HEK293T (cell line): Measurements from ENCODE around the gene APP.
"Not testable (repeated sequence)": the region's sequence is repeated elsewhere in the genome, so short reads cannot be mapped to it uniquely, and the experiment has no call there.

Source experiments
- CTCF ChIA-PET: fragments of 350-600 bp; formaldehyde crosslinking; extraction: SDS; loops from one replicate; lab custom pipeline; 2021; ENCODE audit warnings: antibody characterized with exemption, inconsistent platforms; lab: Yijun Ruan, JAX
- POLR2A ChIA-PET: fragments of 350-600 bp; formaldehyde crosslinking; extraction: SDS; loops from one replicate; lab custom pipeline; 2020; ENCODE audit warnings: antibody characterized with exemption, inconsistent platforms; lab: Yijun Ruan, JAX
- DNase-seq: peaks from one replicate; pipeline ENCODE4 v3.0.0; 2012; ENCODE audit warnings: mixed read lengths; ENCODE audit errors: extremely low spot score
- ARNT ChIP-seq: fragments of 450-650 bp; IDR thresholded peaks from 2 replicates; pipeline ENCODE4 v1.6.1; 2017; ENCODE audit warnings: mild to moderate bottlenecking
- BHLHE40 ChIP-seq: fragments of 450-650 bp; IDR thresholded peaks from 2 replicates; pipeline ENCODE4 v1.6.1; 2016; ENCODE audit warnings: mild to moderate bottlenecking, moderate library complexity, borderline replicate concordance
- CTBP1 ChIP-seq: fragments of 450-650 bp; IDR thresholded peaks from 2 replicates; pipeline ENCODE4 v1.6.1; 2016; ENCODE audit warnings: borderline replicate concordance
- ELF4 ChIP-seq: fragments of 450-650 bp; IDR thresholded peaks from 2 replicates; pipeline ENCODE4 v1.6.1; 2017; ENCODE audit warnings: antibody characterized with exemption
- FOXA1 ChIP-seq: fragments of 450-650 bp; IDR thresholded peaks from 2 replicates; pipeline ENCODE4 v1.6.1; 2016; ENCODE audit warnings: mild to moderate bottlenecking
- FOXK2 ChIP-seq: fragments of 450-650 bp; IDR thresholded peaks from 2 replicates; pipeline ENCODE4 v1.6.1; 2016; ENCODE audit warnings: mild to moderate bottlenecking
- FOXM1 ChIP-seq: fragments of 450-650 bp; IDR thresholded peaks from 2 replicates; pipeline ENCODE4 v1.6.1; 2017; ENCODE audit warnings: mild to moderate bottlenecking, borderline replicate concordance
- HDGF ChIP-seq: fragments of 450-650 bp; IDR thresholded peaks from 2 replicates; pipeline ENCODE4 v1.6.1; 2017; ENCODE audit warnings: antibody characterized with exemption, borderline replicate concordance
- L3MBTL2 ChIP-seq: fragments of 450-650 bp; conservative IDR thresholded peaks from 2 replicates; pipeline ENCODE4 v1.6.1; 2016; ENCODE audit warnings: mild to moderate bottlenecking
- LEF1 ChIP-seq: fragments of 450-650 bp; IDR thresholded peaks from 2 replicates; pipeline ENCODE4 v1.6.1; 2017; ENCODE audit warnings: mild to moderate bottlenecking, borderline replicate concordance
- NFRKB ChIP-seq: fragments of 450-650 bp; IDR thresholded peaks from 2 replicates; pipeline ENCODE4 v1.6.1; 2016; ENCODE audit warnings: mild to moderate bottlenecking, moderate library complexity
- PKNOX1 ChIP-seq: fragments of 450-650 bp; IDR thresholded peaks from 2 replicates; pipeline ENCODE4 v1.6.1; 2016
- SP1 ChIP-seq: fragments of 450-650 bp; IDR thresholded peaks from 2 replicates; pipeline ENCODE4 v1.6.1; 2017
- SUZ12 ChIP-seq: fragments of 450-650 bp; IDR thresholded peaks from 2 replicates; pipeline ENCODE4 v1.6.1; 2016; ENCODE audit warnings: mild to moderate bottlenecking
- TARDBP ChIP-seq: fragments of 450-650 bp; IDR thresholded peaks from 2 replicates; pipeline ENCODE4 v1.6.1; 2016
- ZNF384 ChIP-seq: fragments of 450-650 bp; IDR thresholded peaks from 2 replicates; pipeline ENCODE4 v1.6.1; 2016

Gene APP

GRCh38 chr21:26085127-26085526, 85.4 kb downstream of the APP start:
- DNase-seq, result no peak
- CTCF ChIA-PET, result no interaction called here
- no peak for TF ChIP-seq FOXM1
- TF ChIP-seq L3MBTL2, result no peak
- no peak for TF ChIP-seq HDGF
- no peak for TF ChIP-seq FOXA1
- TF ChIP-seq ELF4, result no peak
- no peak for TF ChIP-seq PKNOX1
- no peak for TF ChIP-seq NFRKB
- no peak for TF ChIP-seq SP1
- TF ChIP-seq ARNT, result no peak
- no peak for TF ChIP-seq TARDBP
- no peak for TF ChIP-seq BHLHE40
- no peak for TF ChIP-seq CTBP1
- no peak for TF ChIP-seq LEF1
- TF ChIP-seq FOXK2, result no peak
- no peak for TF ChIP-seq ZNF384
- TF ChIP-seq SUZ12, result no peak
- POLR2A ChIA-PET, result no interaction called here

GRCh38 chr21:26082549-26082948, 88.0 kb downstream of the APP start:
- POLR2A ChIA-PET, result no interaction called here
- DNase-seq, result no peak
- CTCF ChIA-PET, result no interaction called here
- TF ChIP-seq CTBP1, result no peak
- TF ChIP-seq NFRKB, result no peak
- TF ChIP-seq PKNOX1, result no peak
- TF ChIP-seq ARNT, result no peak
- no peak for TF ChIP-seq FOXK2
- TF ChIP-seq TARDBP, result no peak
- no peak for TF ChIP-seq BHLHE40
- no peak for TF ChIP-seq ZNF384
- no peak for TF ChIP-seq SUZ12
- no peak for TF ChIP-seq L3MBTL2
- TF ChIP-seq HDGF, result no peak
- TF ChIP-seq FOXA1, result no peak
- no peak for TF ChIP-seq LEF1
- TF ChIP-seq FOXM1, result no peak
- no peak for TF ChIP-seq ELF4
- TF ChIP-seq SP1, result no peak

- POLR2A ChIA-PET, CTCF ChIA-PET, DNase-seq: not testable (repeated sequence)
These were observed 89.3 kb downstream of the APP start for GRCh38 chr21:26081175-26081760.

- ChIA-PET CTCF (no interaction called here), POLR2A (no interaction called here)
- TF ChIP-seq ARNT (no peak), PKNOX1 (no peak), ZNF384 (no peak)
- DNase-seq, result no peak
These were observed 90.4 kb downstream of the APP start for GRCh38 chr21:26080211-26080610.

- TF ChIP-seq ARNT (no peak), PKNOX1 (no peak), L3MBTL2 (no peak), FOXM1 (no peak), ELF4 (no peak), HDGF (no peak), FOXK2 (no peak), FOXA1 (no peak), ZNF384 (no peak), NFRKB (no peak), SP1 (no peak), BHLHE40 (no peak), TARDBP (no peak)
- ChIA-PET CTCF (no interaction called here), POLR2A (no interaction called here)
- no peak for DNase-seq
These were observed 91.2 kb downstream of the APP start for GRCh38 chr21:26079366-26079765.

GRCh38 chr21:26077521-26077920, 93.0 kb downstream of the APP start:
- no peak for DNase-seq
- no peak for TF ChIP-seq CTBP1
- no peak for TF ChIP-seq ELF4
- no peak for TF ChIP-seq BHLHE40
- TF ChIP-seq PKNOX1, result no peak
- TF ChIP-seq ARNT, result no peak
- no peak for TF ChIP-seq FOXM1
- TF ChIP-seq FOXA1, result no peak
- no peak for TF ChIP-seq FOXK2
- TF ChIP-seq LEF1, result no peak
- no peak for TF ChIP-seq HDGF
- TF ChIP-seq SUZ12, result no peak
- no peak for TF ChIP-seq SP1
- TF ChIP-seq L3MBTL2, result no peak
- TF ChIP-seq NFRKB, result no peak
- TF ChIP-seq ZNF384, result no peak
- CTCF ChIA-PET, result no interaction called here
- POLR2A ChIA-PET, result no interaction called here
